Smooth muscle cell (in vitro differentiated cells): Measurements from ENCODE around the gene RIBC2. TPM values are rescaled to one million over a fixed set of nuclear protein-coding genes. Genes with fewer than 3 reads are reported as not detected.

Experiments used
- DNase-seq: peaks from one replicate; lab custom pipeline; 2025; ENCODE audit not compliant: unreplicated experiment; lab: John Stamatoyannopoulos, UW
- H2AFZ ChIP-seq: fragments of 200-600 bp; sonication (generic); 2 replicates; pipeline ENCODE4 v1.6.0; 2016; ENCODE audit warnings: antibody characterized with exemption, low read depth, mild to moderate bottlenecking
- H3F3A ChIP-seq: fragments of 200-600 bp; sonication (generic); 2 replicates; pipeline ENCODE4 v1.6.0; 2017; ENCODE audit warnings: antibody characterized with exemption, low read depth
- H3K27ac ChIP-seq: fragments of 200-600 bp; sonication (generic); 2 replicates; pipeline ENCODE4 v1.5.1; 2016; ENCODE audit warnings: low read depth, mild to moderate bottlenecking
- H3K27me3 ChIP-seq: fragments of 200-600 bp; sonication (generic); 2 replicates; pipeline ENCODE4 v1.6.1; 2016; ENCODE audit warnings: low read depth, mild to moderate bottlenecking
- H3K36me3 ChIP-seq: fragments of 200-600 bp; sonication (generic); 2 replicates; pipeline ENCODE4 v1.5.1; 2016; ENCODE audit warnings: low read depth
- H3K4me1 ChIP-seq: fragments of 200-600 bp; sonication (generic); 2 replicates; pipeline ENCODE4 v1.5.1; 2016; ENCODE audit warnings: low read depth
- H3K4me2 ChIP-seq: fragments of 200-600 bp; sonication (generic); 2 replicates; pipeline ENCODE4 v1.6.0; 2016; ENCODE audit warnings: mild to moderate bottlenecking
- H3K4me3 ChIP-seq: fragments of 200-600 bp; sonication (generic); 2 replicates; pipeline ENCODE4 v1.5.1; 2016; ENCODE audit warnings: mild to moderate bottlenecking
- H3K79me2 ChIP-seq: fragments of 200-600 bp; sonication (generic); 2 replicates; pipeline ENCODE4 v1.6.0; 2016; ENCODE audit warnings: low read depth, mild to moderate bottlenecking
- H3K9ac ChIP-seq: fragments of 200-600 bp; sonication (generic); 2 replicates; pipeline ENCODE4 v1.6.0; 2016; ENCODE audit warnings: low read depth
- H3K9me3 ChIP-seq: fragments of 200-600 bp; sonication (generic); replicated peaks from 2 replicates; pipeline ENCODE4 v1.5.1; 2016; ENCODE audit warnings: low read depth
- H4K20me1 ChIP-seq: fragments of 200-600 bp; sonication (generic); 2 replicates; pipeline ENCODE4 v1.6.0; 2016; ENCODE audit warnings: low read depth
- CTCF ChIP-seq: fragments of 200-600 bp; sonication (generic); IDR thresholded peaks from 2 replicates; pipeline ENCODE4 v1.5.1; 2017; ENCODE audit warnings: borderline replicate concordance, mild to moderate bottlenecking, antibody characterized with exemption; ENCODE audit not compliant: insufficient read depth, poor library complexity, severe bottlenecking
- WGBS: methylation state at CpG from one replicate; pipeline ENCODE4 v1.1.7; 2016; ENCODE audit warnings: low lambda C conversion rate; 5-methylcytosine and 5-hydroxymethylcytosine counted together
- polyA plus RNA-seq: library from polyadenylated mRNA; unstranded; fragments of >200 nt; fragmentation: Nextera tagmentation; extraction: Ambion mirVana; gene quantifications from 2 replicates; pipeline ENCODE4 v1.2.1, GENCODE V29; 2016
- total RNA-seq: library from RNA; depleted of rRNA; stranded (reverse); fragments of >200 nt; gene quantifications from 2 replicates; pipeline ENCODE4 v1.2.3, GENCODE V29; 2014

Gene RIBC2
- total and polyA plus RNA-seq, 2 experiments from 2014 or later: 1.6 to 2.6 TPM

- H3K79me2 ChIP-seq: no peaks in the 10 kb centered on the region
- no peak for TF ChIP-seq CTCF
- 92% methylated on average over 14 of the region's 14 CpGs for WGBS
- no peaks in the 10 kb centered on the region for H4K20me1 ChIP-seq
- H3K9ac ChIP-seq: no peak overlapping the region
- no peaks in the 10 kb centered on the region for H3K9me3 ChIP-seq
- H3K4me1 ChIP-seq: no peaks in the 10 kb centered on the region
- H3K4me2 ChIP-seq: no peak overlapping the region
- no peak for DNase-seq
- no peak overlapping the region for H3K27ac ChIP-seq
- no peak overlapping the region for H2AFZ ChIP-seq
- no peak overlapping the region for H3K4me3 ChIP-seq
- H3K36me3 ChIP-seq: no peaks in the 10 kb centered on the region
- no peaks in the 10 kb centered on the region for H3K27me3 ChIP-seq
- H3F3A ChIP-seq: no peaks in the 10 kb centered on the region
Measured at GRCh38 chr22:45422237-45422983, 8.9 kb downstream of the RIBC2 start.

- Histone ChIP-seq H3K27me3 (no peaks in the 10 kb centered on the region), H3K4me1 (no peaks in the 10 kb centered on the region), H3K27ac (no peak overlapping the region), H3K9me3 (no peaks in the 10 kb centered on the region), H3K9ac (no peak overlapping the region), H3K36me3 (no peaks in the 10 kb centered on the region), H4K20me1 (no peaks in the 10 kb centered on the region), H2AFZ (no peak overlapping the region), H3K4me3 (no peak overlapping the region), H3F3A (no peaks in the 10 kb centered on the region), H3K79me2 (no peaks in the 10 kb centered on the region), H3K4me2 (no peak overlapping the region)
- WGBS: 84% methylated on average over 4 of the region's 4 CpGs
- TF ChIP-seq CTCF: no peak
- DNase-seq: no peak
Measured at GRCh38 chr22:45423524-45423923, 10.0 kb downstream of the RIBC2 start.

- Histone ChIP-seq H3K4me1 (no peaks in the 10 kb centered on the region), H3K9me3 (no peaks in the 10 kb centered on the region), H3K9ac (no peak overlapping the region), H4K20me1 (no peaks in the 10 kb centered on the region), H3K27ac (no peak overlapping the region), H3K27me3 (no peaks in the 10 kb centered on the region), H3K36me3 (no peaks in the 10 kb centered on the region), H3F3A (no peaks in the 10 kb centered on the region), H3K4me3 (no peak overlapping the region), H3K4me2 (no peak overlapping the region), H2AFZ (no peak overlapping the region), H3K79me2 (no peaks in the 10 kb centered on the region)
- no peak for DNase-seq
- TF ChIP-seq CTCF: no peak
- 88% methylated on average over 14 of the region's 14 CpGs for WGBS
Measured at GRCh38 chr22:45424241-45424731, 10.8 kb downstream of the RIBC2 start.

- no peaks in the 10 kb centered on the region for H4K20me1 ChIP-seq
- no peak for DNase-seq
- no peak overlapping the region for H3K9ac ChIP-seq
- H3K36me3 ChIP-seq: no peaks in the 10 kb centered on the region
- no peaks in the 10 kb centered on the region for H3K9me3 ChIP-seq
- H3K27ac ChIP-seq: no peak overlapping the region
- 33% methylated on average over 5 of the region's 5 CpGs for WGBS
- no peak overlapping the region for H3K4me2 ChIP-seq
- H3K79me2 ChIP-seq: no peaks in the 10 kb centered on the region
- TF ChIP-seq CTCF: no peak
- no peak overlapping the region for H3K4me3 ChIP-seq
- no peak overlapping the region for H2AFZ ChIP-seq
- H3K27me3 ChIP-seq: no peaks in the 10 kb centered on the region
- H3K4me1 ChIP-seq: no peaks in the 10 kb centered on the region
- H3F3A ChIP-seq: no peaks in the 10 kb centered on the region
Measured at GRCh38 chr22:45425101-45425500, 11.6 kb downstream of the RIBC2 start.
